Measurements from ENCODE around the gene RHBDL1. TPM values are rescaled to one million over a fixed set of nuclear protein-coding genes. Genes with fewer than 3 reads are reported as not detected.
A peak's percentile ranks its signal among the peaks of the same experiment; 100 is the strongest.

RHBDL1 gene
- total and polyA plus RNA-seq, 9 of the 15 experiments (the other 6 are each of a cell fraction or from before 2014, with no cell fraction given), result 0.03 to 5.6 (median 1.3) TPM; not detected in 1

DNA sequence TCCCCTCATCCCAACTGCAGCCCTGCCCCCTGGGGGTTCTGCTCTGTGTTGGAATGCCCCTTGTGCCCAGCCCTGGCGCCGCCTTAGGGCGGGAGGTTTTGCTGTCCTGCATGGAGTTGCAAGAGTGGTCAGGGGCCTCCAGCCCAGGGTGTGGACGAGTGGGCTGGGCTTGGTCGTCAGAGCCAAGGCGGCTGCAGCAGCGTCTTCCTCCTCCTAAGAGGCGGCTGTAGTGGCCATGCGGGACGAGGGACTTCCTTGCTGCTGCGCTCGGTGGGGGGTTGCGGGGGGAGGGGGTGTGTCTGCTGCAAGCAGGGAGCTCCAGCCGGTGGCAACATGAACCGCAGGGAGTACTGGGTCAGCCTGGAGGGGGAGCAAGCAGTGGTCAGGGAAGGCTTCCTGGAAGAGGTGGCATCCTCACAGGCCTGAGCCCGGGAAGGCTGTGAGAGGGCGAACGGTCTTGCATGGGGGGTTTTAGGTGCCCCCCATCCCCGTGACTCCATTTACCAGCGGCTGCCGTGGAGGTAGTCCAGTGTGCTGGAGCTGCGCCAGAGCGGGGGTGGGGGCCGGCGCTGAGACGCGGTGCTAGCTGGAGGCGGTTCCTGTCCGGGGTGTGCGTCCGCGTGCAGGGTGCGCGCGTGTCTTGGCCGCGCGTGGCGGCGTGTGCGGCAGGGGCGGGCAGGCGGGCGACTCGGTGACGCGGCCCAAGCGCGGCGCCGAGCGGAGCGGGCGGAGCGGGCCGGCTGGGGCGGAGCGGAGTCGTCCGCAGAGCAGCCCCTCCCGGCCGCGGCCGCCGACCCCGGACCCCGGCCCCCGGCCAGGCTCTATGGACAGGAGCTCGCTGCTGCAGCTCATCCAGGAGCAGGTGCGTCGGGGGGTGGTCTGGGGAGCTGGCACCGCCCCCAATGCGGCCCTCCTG, at the start of gene RHBDL1 (continued):
- TF ChIP-seq, protein P1, sequence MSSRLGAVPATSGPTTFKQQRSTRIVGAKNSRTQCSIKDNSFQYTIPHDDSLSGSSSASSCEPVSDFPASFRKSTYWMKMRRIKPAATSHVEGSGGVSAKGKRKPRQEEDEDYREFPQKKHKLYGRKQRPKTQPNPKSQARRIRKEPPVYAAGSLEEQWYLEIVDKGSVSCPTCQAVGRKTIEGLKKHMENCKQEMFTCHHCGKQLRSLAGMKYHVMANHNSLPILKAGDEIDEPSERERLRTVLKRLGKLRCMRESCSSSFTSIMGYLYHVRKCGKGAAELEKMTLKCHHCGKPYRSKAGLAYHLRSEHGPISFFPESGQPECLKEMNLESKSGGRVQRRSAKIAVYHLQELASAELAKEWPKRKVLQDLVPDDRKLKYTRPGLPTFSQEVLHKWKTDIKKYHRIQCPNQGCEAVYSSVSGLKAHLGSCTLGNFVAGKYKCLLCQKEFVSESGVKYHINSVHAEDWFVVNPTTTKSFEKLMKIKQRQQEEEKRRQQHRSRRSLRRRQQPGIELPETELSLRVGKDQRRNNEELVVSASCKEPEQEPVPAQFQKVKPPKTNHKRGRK (tag; IDR thresholded peaks at IDR 0.05), result no peak
- TF ChIP-seq ZNF586 (CRISPR knock-in tag; conservative IDR thresholded peaks at IDR 0.05) (0 out of 2 replicates have a peak, but pooled peaks have one; percentile 3), MTA2 (IDR thresholded peaks at IDR 0.05; ENCODE audit: low read depth) (no peak), EP300 (IDR thresholded peaks at IDR 0.05; ENCODE audit: low read length) (no peak), HMGN3 (IDR thresholded peaks at IDR 0.05; ENCODE audit: borderline replicate concordance, extremely low read depth, insufficient read length, low read depth, low read length) (peak; percentile 83), ILF3 (IDR thresholded peaks at IDR 0.05; ENCODE audit: borderline replicate concordance) (no peak), SRSF9 (IDR thresholded peaks at IDR 0.05; ENCODE audit: borderline replicate concordance, low read depth, low read length) (no peak), ZNF316 (IDR thresholded peaks at IDR 0.05) (no peak), ESRRA (IDR thresholded peaks at IDR 0.05; ENCODE audit: borderline replicate concordance, low read depth) (peak; percentile 75)
- TF ChIP-seq, protein P2, sequence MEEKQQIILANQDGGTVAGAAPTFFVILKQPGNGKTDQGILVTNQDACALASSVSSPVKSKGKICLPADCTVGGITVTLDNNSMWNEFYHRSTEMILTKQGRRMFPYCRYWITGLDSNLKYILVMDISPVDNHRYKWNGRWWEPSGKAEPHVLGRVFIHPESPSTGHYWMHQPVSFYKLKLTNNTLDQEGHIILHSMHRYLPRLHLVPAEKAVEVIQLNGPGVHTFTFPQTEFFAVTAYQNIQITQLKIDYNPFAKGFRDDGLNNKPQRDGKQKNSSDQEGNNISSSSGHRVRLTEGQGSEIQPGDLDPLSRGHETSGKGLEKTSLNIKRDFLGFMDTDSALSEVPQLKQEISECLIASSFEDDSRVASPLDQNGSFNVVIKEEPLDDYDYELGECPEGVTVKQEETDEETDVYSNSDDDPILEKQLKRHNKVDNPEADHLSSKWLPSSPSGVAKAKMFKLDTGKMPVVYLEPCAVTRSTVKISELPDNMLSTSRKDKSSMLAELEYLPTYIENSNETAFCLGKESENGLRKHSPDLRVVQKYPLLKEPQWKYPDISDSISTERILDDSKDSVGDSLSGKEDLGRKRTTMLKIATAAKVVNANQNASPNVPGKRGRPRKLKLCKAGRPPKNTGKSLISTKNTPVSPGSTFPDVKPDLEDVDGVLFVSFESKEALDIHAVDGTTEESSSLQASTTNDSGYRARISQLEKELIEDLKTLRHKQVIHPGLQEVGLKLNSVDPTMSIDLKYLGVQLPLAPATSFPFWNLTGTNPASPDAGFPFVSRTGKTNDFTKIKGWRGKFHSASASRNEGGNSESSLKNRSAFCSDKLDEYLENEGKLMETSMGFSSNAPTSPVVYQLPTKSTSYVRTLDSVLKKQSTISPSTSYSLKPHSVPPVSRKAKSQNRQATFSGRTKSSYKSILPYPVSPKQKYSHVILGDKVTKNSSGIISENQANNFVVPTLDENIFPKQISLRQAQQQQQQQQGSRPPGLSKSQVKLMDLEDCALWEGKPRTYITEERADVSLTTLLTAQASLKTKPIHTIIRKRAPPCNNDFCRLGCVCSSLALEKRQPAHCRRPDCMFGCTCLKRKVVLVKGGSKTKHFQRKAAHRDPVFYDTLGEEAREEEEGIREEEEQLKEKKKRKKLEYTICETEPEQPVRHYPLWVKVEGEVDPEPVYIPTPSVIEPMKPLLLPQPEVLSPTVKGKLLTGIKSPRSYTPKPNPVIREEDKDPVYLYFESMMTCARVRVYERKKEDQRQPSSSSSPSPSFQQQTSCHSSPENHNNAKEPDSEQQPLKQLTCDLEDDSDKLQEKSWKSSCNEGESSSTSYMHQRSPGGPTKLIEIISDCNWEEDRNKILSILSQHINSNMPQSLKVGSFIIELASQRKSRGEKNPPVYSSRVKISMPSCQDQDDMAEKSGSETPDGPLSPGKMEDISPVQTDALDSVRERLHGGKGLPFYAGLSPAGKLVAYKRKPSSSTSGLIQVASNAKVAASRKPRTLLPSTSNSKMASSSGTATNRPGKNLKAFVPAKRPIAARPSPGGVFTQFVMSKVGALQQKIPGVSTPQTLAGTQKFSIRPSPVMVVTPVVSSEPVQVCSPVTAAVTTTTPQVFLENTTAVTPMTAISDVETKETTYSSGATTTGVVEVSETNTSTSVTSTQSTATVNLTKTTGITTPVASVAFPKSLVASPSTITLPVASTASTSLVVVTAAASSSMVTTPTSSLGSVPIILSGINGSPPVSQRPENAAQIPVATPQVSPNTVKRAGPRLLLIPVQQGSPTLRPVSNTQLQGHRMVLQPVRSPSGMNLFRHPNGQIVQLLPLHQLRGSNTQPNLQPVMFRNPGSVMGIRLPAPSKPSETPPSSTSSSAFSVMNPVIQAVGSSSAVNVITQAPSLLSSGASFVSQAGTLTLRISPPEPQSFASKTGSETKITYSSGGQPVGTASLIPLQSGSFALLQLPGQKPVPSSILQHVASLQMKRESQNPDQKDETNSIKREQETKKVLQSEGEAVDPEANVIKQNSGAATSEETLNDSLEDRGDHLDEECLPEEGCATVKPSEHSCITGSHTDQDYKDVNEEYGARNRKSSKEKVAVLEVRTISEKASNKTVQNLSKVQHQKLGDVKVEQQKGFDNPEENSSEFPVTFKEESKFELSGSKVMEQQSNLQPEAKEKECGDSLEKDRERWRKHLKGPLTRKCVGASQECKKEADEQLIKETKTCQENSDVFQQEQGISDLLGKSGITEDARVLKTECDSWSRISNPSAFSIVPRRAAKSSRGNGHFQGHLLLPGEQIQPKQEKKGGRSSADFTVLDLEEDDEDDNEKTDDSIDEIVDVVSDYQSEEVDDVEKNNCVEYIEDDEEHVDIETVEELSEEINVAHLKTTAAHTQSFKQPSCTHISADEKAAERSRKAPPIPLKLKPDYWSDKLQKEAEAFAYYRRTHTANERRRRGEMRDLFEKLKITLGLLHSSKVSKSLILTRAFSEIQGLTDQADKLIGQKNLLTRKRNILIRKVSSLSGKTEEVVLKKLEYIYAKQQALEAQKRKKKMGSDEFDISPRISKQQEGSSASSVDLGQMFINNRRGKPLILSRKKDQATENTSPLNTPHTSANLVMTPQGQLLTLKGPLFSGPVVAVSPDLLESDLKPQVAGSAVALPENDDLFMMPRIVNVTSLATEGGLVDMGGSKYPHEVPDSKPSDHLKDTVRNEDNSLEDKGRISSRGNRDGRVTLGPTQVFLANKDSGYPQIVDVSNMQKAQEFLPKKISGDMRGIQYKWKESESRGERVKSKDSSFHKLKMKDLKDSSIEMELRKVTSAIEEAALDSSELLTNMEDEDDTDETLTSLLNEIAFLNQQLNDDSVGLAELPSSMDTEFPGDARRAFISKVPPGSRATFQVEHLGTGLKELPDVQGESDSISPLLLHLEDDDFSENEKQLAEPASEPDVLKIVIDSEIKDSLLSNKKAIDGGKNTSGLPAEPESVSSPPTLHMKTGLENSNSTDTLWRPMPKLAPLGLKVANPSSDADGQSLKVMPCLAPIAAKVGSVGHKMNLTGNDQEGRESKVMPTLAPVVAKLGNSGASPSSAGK (IDR thresholded peaks at IDR 0.05), result no peak
- TF ChIP-seq, protein P3, sequence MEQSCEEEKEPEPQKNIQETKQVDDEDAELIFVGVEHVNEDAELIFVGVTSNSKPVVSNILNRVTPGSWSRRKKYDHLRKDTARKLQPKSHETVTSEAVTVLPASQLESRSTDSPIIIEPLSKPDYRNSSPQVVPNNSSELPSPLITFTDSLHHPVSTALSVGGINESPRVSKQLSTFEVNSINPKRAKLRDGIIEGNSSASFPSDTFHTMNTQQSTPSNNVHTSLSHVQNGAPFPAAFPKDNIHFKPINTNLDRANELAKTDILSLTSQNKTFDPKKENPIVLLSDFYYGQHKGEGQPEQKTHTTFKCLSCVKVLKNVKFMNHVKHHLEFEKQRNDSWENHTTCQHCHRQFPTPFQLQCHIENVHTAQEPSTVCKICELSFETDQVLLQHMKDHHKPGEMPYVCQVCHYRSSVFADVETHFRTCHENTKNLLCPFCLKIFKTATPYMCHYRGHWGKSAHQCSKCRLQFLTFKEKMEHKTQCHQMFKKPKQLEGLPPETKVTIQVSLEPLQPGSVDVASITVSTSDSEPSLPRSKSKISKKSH (CRISPR knock-in tag; IDR thresholded peaks at IDR 0.05), result no peak

Measured in K562 (cell line).